GM12875 (cell line): ENCODE data around the gene KLHL5.
"Not testable (repeated sequence)": the region's sequence is repeated elsewhere in the genome, so short reads cannot be mapped to it uniquely, and the experiment has no call there.

Experiments
- H3K4me3 ChIP-seq: one replicate; pipeline ENCODE4 v1.5.1; 2011; ENCODE audit warnings: low read depth, low read length, control low read depth
- TF ChIP-seq, protein P1 (sequence below): IDR thresholded peaks from 2 replicates; pipeline ENCODE4 v1.5.1; 2011; ENCODE audit warnings: low read depth, mild to moderate bottlenecking, control low read depth, inconsistent platforms, low read length, moderate library complexity, borderline replicate concordance; ENCODE audit not compliant: insufficient read depth

Gene KLHL5

DNA sequence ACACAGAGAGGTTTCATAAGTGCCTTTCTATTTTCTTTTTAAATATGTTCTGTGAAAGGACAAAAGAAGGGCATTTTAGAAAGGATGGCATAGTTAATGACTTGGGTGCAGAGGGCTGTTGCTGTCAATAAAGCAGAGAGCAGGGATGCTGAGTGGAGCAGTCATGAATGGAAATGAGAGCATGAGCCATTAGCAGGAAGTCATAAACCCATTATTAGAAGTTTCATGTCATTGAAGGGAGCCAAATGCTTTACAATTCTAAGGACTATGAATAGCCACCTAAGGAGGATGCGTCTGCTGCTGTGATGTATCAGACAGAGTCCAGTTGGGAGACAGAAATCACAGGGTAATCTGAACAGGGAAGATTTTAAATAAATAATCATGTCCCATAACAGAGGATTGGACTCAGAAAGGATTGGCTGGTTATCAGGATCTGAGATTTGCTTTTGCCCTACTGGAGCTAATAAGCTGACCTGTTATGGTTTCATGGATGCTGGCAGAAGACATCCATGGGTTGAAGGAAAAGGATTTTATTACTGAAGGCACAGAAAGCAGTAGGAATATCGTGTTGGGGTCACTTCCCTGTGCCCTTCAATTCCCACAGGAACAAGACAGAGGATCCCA is 72.8 kb downstream of the KLHL5 start:
- H3K4me3 ChIP-seq: no peak overlapping the region
- TF ChIP-seq, protein P1, sequence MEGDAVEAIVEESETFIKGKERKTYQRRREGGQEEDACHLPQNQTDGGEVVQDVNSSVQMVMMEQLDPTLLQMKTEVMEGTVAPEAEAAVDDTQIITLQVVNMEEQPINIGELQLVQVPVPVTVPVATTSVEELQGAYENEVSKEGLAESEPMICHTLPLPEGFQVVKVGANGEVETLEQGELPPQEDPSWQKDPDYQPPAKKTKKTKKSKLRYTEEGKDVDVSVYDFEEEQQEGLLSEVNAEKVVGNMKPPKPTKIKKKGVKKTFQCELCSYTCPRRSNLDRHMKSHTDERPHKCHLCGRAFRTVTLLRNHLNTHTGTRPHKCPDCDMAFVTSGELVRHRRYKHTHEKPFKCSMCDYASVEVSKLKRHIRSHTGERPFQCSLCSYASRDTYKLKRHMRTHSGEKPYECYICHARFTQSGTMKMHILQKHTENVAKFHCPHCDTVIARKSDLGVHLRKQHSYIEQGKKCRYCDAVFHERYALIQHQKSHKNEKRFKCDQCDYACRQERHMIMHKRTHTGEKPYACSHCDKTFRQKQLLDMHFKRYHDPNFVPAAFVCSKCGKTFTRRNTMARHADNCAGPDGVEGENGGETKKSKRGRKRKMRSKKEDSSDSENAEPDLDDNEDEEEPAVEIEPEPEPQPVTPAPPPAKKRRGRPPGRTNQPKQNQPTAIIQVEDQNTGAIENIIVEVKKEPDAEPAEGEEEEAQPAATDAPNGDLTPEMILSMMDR: no peak

DNA sequence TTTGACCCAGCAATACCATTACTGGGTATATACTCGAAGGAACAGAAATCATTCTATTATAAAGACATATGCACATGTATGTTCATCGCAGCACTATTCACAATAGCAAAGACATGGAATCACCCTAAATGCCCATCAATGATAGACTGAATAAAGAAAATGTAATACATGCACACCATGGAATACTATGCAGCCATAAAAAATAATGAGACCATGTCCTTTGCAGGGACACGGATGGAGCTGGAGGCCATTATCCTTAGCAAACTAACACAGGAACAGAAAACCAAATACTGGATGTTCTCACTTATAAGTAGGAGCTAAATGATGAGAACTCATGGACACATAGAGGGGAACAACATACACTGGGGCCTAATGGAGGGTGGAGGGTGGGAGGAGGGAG is 76.2 kb downstream of the KLHL5 start:
- H3K4me3 ChIP-seq: not testable (repeated sequence)

DNA sequence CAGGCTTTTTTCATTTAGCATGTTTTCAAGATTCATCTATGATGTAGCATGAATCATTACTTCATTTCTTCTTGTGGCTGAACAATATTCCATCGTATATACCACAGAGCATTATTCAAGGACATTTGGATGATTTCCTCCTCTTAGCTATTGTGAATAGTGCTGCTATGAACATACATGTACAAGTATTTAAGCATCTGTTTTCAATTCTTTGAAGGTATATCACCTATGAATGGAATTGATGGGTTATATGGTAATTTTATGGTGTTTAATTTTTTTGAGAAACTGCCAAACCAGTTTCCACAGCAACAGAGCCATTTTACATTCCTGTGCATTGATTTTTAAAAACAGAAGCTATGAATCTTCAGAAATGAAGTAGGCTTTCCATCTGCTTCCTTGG is 84.2 kb downstream of the KLHL5 start:
- H3K4me3 ChIP-seq: no peak overlapping the region
- TF ChIP-seq, protein P1: no peak

DNA sequence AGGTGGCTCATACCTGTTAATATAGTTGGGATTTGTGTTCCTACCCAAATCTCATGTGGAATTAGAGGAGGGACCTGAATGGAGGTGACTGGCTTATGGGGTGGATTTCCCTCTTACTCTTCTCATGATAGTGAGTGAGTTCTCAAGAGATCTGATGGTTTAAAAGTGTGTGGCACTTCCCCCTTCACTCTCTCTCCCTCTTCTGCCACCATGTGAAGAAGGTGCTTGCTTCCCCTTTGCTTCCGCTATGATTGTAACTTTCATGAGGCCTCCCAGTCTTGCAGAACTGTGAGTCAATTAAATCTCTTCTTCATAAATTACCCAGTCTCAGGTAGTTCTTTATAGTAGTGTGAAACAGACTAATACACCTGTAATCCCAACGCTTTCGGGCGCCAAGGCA is 92.0 kb downstream of the KLHL5 start:
- H3K4me3 ChIP-seq: no peak overlapping the region
- TF ChIP-seq, protein P1: no peak

DNA sequence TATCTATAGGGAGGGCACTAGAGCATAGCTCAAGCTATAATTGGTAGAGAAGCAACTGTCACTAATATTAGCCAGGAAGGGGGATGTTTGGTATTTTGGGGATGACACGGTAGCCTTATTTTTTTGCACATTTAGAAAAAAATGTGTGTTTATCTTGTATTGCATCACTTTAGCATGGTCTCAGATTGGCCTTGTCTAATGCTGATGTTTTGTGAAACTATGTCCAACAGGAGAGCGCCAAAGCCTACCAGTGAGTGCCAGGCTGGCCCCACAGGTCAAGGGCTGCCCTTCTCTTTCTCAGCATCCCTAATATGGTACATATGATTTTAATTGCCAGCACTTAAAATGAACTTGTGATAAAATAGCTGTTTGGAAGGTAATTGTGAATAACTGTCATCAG is 95.5 kb downstream of the KLHL5 start:
- TF ChIP-seq, protein P1: no peak
- no peak overlapping the region for H3K4me3 ChIP-seq

DNA sequence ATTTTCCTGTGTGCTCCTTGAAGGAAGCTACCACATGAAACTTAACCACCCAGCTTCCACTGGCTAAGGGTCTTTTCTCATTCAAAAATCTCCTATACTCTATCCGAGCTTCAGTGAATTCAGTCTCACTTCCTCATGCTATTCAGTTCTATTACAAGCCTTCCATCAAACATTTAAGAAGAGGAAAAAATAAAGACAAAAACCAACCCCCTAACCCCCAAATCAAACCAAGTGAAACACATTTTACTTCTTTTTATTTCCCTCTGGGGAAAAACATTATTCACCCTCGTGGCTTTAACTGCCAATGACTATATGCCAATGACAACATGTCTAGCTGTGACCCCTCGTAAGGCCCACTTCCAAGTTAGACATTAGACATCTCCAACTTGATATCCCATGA is 104.1 kb downstream of the KLHL5 start:
- TF ChIP-seq, protein P1: no peak
- H3K4me3 ChIP-seq: no peak overlapping the region

DNA sequence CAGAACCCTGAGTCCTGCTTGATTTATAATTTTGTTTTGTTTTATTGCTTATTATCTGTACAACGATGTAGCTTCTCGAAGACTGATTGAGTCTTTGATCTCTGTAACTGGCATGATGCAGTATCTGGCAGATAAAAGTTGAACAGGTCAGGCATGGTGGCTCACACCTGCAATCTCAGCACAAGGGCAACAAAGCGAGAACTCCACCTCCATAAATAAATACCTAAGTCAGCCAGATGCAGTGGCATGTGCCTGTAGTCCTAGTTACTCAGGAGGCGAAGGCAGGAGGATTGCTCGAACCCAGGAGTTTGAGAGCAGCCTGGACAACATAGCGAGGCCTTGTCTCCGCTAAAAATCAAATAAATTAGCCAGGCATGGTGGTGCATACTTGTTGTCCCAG is 104.6 kb downstream of the KLHL5 start:
- TF ChIP-seq, protein P1: no peak
- no peak overlapping the region for H3K4me3 ChIP-seq

DNA sequence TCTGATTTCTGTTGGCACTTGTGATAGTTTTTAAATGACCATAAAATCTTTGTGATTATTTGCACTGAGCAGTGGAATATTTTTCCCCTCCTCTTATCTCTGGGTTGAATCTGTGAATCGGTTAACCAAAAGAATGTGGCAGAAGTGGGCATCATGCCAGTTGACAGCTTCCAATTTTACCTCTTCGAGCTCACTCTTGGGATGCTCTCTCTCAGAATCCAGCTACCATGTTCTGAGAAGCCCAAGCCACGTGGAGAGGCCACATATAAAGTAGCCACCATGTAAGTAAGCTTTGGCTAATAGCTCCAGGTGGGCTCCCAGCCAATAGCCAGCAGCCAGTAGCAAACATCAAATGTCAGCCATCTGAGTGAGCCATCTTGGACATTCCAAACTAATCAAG is 107.4 kb downstream of the KLHL5 start:
- H3K4me3 ChIP-seq: no peak overlapping the region
- TF ChIP-seq, protein P1: no peak
